Measurements from ENCODE around the gene ZBTB48. TPM values are rescaled to one million over a fixed set of nuclear protein-coding genes. Genes with fewer than 3 reads are reported as not detected.
"Not testable (repeated sequence)": the region's sequence is repeated elsewhere in the genome, so short reads cannot be mapped to it uniquely, and the experiment has no call there.

The ZBTB48 gene
- 15.3 TPM for polyA plus RNA-seq (2013, experiment 1 of 2; ENCODE audit: insufficient read length)
- 15.8 TPM for polyA plus RNA-seq (2013, experiment 2 of 2; ENCODE audit: insufficient read length)

- peak; percentile 97 for DNase-seq
Observed at GRCh38 chr1:6579374-6580118, at the start of gene ZBTB48. Gene ZBTB48 (plus strand): TSS chr1:6579994. CDS start chr1:6580610, 616 bp downstream.

DNA sequence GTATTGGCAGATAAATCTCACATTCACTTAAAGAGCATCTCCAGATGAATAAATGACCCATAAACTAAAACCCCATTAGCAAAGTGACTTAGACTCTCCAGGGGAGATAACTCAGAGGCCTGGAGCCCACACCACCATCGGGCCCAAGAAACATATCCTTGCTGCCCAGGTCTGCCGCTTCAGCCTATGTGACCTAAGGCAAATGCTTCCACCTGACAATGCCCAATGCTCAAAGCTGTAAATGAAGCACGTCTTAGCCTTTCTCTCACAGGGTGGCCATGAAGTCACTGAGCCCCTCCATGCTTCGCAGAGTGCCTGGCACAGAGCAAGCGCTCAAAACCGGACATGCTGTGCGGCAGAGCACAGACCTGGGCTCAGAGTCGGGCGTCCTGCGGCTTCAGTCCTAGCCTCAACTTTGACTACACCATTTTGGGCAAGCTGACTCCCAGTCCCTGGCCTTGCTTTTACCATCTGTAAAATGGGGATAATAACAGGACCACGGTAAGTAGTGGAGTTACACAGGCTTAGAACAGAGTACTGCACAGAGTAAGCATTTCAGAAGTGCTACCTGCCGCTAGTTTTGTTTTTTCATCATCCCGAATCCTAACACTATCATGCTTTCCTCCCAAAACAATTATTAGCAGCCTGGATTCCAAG, 49.2 kb upstream of the ZBTB48 start:
- no peak for DNase-seq

GRCh38 chr1:6531996-6532395, 47.8 kb upstream of the ZBTB48 start:
- no peak for DNase-seq

- no peak for DNase-seq
Observed at GRCh38 chr1:6534248-6534822, 45.5 kb upstream of the ZBTB48 start.

GRCh38 chr1:6535214-6535613, 44.6 kb upstream of the ZBTB48 start:
- DNase-seq = no peak

GRCh38 chr1:6536291-6536690, 43.5 kb upstream of the ZBTB48 start:
- no peak for DNase-seq

DNA sequence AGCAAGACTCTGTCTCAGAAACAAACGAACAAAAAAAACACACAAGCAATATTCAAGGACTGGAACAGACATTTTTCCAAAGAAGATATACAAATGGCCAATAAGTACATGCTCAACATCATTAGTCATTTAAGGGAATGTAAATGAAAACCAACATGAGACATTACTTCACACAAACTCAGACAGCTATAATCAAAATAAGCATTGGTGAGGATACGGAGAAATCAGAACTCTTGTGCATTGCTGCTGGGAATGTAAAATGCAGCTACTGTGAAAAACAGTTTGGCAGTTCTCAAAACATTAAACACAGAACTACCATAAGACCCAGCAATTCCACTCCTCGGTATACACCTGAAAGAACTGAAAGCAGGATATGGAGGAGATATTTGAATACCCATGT, 40.8 kb upstream of the ZBTB48 start:
- DNase-seq = peak; percentile 75

- DNase-seq = peak; percentile 22
Observed at GRCh38 chr1:6544831-6545230, 35.0 kb upstream of the ZBTB48 start.

- DNase-seq = no peak
Observed at GRCh38 chr1:6545276-6546112, 34.3 kb upstream of the ZBTB48 start.

DNA sequence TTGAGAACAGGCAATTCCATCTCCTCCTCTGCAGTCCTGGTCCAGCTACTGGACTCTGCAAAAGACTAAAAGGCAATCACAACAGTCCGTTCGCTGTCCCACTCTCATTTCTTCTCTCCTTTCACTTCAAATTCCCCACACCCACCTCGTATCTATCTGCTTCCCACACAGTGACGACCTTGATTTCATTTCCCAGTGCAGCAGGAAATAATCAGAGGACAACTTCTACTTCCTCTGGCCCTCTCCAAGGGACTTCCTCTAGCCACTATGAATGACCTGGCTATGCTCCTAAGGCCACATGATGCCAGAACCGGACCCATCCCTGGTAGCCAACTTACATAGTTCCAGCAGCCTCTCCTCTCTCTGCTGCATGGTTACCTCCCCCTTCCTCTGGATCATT, 33.5 kb upstream of the ZBTB48 start:
- no peak for DNase-seq

GRCh38 chr1:6547301-6547700, 32.5 kb upstream of the ZBTB48 start:
- DNase-seq = peak; percentile 18

DNA sequence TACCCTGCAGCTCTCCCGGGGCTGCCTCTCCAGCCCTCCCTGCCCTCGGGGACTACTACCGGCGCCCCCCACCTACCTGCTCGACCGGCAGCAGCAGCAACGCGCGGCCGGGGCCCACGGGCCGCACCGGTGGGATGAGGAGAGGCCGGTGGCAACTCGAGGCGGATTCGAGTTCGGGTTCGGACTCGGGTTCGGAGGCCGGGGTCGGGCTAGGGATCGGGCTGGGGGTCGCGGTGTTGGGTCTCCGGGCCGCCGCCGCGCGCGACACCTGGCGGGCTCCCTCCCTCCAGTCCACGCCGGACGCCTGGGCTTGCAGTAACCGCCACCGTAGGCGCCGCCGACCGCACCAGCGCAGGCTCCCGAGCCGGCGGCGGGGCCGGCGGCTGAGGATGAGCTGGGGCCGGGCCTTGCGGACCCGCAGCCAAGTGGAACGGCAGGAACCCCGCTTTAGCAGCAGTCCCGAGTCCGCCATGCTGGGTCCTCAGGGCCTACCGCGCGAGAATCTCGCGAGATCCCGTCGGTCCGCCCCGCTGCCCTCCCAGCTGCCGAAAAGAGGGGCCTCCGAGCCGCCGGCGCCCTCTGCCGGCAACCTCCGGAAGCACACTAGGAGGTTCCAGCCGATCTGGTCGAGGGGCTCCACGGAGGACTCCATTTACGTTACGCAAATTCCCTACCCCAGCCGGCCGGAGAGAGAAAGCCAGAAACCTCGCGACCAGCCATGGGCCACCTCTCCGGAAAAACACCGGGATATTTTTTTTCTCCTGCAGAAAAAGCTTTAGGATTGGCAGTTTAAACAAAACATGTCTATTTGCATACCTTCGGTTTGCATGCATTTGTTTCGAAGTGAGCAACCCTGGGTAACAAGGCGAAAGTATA, 25.5 kb upstream of the ZBTB48 start, which contains the start of gene NOL9:
Gene NOL9, minus strand, starts transcription at position 483 of the 876 bp plus-strand sequence. Its CDS starts 11 bp downstream, at position 472.
- peak; percentile 91 for DNase-seq

- peak; percentile 7 for DNase-seq
Observed at GRCh38 chr1:6554907-6555778, 24.7 kb upstream of the ZBTB48 start, which contains the start of gene TAS1R1. Gene TAS1R1 (plus strand): TSS chr1:6555307. CDS start chr1:6555374, 67 bp downstream.

DNA sequence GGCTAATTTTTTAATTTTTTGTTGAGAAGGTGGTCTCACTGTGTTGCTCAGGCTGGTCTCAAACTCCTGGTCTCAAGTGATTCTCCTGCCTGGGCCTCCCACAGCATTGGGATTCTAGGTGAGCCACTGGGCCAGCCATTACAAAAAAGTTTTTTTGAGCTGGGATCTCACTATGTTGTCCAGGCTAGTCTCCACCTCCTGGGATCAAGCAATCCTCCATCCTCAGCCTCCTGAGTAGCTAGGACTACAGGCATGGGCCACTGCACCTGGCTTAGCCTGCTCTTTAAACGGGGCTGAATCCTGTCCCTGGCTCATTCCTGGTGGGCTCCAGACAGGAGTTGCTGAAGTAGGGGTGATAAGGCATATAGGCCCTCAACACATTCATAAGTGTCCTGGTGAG, 22.2 kb upstream of the ZBTB48 start:
- no peak for DNase-seq

GRCh38 chr1:6559161-6559560, 20.6 kb upstream of the ZBTB48 start:
- not testable (repeated sequence) for DNase-seq

- no peak for DNase-seq
Observed at GRCh38 chr1:6560267-6560666, 19.5 kb upstream of the ZBTB48 start.

GRCh38 chr1:6569033-6569432, 10.8 kb upstream of the ZBTB48 start:
- DNase-seq = no peak

DNA sequence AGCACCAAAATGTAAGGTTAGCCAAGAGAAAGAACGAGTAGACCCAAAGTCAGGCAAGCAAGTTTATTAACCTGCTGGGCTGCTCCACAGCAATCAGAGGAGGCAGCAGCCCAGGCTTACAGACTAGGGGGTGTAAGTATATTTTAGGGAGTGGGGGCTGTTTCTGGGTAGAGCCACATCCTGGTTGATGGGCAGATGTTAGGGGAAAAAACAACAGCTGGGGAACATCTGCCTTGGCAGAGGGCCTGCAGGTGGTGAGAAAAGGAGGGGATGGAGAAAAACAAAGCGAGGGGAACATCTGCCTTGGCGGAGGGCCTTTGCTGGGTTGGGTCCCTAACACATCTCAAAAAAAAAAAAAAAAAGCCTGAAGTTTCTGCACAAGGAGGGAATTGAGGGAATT, 9.7 kb upstream of the ZBTB48 start:
- DNase-seq = no peak

GRCh38 chr1:6570987-6571386, 8.8 kb upstream of the ZBTB48 start:
- no peak for DNase-seq

DNA sequence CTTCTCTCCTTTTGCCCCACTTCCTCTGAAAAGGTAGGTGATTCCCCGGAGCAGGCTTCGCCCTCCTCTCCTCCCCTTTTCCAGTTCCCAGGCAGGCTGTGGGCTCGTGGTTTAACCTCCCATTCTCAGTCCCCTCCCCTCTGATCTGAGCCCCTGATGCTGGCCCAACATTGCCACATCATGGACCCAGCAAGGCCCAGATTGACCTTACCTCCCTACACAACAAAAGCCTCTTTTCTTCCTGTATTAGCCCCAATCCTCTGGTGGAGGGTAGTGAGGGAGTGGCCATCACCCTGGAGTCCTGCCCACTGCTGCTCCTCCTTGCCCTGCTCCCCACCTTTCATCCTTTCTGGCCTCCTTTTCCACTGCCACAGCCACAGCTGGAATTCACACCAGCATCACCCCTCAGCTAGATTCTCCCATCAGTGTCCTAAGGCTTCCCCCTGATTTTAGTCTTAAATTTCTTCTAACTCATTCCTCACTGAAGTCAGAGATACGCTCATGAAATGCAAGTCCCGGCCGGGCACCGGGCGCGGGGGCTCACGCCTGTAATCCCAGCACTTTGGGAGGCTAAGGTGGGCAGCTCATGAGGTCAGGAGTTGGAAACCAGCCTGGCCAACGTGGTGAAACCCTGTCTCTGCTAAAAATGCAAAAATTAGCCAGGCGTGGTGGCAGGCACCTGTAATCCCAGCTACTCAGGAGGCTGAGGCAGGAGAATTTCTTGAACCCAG, 7.0 kb upstream of the ZBTB48 start:
- DNase-seq = no peak

Data from fibroblast of skin of scalp (primary cell).